HS-5 (cell line): ENCODE data around the gene PERM1.

Source experiments
- DNase-seq: peaks from one replicate; pipeline ENCODE4 v3.0.0-alpha.2; 2012; ENCODE audit warnings: low read depth

The PERM1 gene

GRCh38 chr1:945688-946556, 36.0 kb downstream of the PERM1 start:
- no peak for DNase-seq

DNA sequence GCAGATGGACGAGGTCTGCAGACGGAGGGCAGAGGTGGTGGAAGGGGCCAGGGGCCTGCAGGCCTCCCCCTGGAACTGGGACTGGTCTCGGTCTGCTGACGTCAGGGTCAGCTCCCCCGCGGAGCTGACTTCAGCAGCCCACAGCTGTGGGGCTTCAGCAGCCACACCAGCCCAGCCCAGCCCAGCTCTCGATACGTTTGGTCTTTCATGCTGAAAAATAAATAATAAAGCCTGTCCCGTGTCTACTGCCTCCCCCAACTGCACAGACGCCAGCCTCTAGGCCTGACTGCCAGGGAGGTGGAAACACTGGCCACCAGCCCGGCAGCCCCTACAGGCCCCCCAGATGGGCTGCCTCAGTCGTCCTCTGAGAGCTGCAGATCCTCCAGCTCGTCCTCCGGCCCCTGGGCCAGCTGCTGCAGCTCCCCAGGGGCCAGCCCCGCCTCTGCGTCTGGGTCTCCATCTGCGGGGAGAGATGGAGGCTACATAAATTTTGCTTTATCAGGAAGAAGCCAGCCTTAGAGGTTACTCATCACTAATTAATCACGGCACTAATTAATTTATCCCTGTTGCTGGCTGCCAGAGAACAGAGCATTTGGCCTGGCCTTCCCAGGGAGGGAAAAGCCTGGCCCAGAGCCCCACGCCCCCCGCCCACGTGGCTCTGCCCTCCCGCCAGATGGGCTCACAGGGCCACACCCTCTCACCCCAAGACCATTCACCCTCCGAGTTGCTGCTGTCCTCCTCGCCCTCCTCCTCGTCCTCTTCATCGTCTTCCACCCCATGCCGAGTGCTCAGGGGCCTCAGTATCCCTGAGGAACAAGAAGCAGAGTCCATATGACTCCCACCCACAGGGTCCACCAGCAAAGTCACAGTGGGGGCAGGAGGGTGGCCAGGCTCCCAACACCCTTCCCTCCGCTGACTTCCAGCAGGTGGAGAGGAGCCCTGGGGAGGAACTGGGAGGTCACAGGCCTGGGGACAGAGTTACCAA, 37.3 kb downstream of the PERM1 start:
- no peak for DNase-seq

DNA sequence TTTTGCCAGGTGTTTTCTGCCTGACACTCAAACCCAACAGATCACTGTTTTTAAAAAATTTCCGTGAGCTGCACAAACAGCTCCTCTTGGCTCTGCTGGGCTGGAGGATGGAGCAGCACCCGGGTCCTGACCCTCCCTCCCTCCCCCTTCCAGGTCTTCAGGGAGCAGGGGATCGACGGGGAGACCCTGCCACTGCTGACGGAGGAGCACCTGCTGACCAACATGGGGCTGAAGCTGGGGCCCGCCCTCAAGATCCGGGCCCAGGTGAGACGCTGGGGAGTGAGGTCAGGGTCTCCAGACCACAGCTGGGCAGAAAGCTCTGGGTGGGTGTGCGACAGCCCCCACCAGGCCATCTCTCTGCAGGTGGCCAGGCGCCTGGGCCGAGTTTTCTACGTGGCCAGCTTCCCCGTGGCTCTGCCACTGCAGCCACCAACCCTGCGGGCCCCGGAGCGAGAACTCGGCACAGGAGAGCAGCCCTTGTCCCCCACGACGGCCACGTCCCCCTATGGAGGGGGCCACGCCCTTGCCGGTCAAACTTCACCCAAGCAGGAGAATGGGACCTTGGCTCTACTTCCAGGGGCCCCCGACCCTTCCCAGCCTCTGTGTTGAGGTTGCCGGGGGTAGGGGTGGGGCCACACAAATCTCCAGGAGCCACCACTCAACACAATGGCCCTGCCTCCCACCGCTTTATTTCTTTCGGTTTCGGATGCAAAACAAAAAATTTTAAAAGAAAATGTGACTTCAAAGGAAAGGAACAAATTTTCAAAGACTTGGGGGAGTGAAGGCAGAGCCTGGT, 38.1 kb downstream of the PERM1 start:
- no peak for DNase-seq

- DNase-seq = no peak
Measured at GRCh38 chr1:942864-943533, 38.9 kb downstream of the PERM1 start.

DNA sequence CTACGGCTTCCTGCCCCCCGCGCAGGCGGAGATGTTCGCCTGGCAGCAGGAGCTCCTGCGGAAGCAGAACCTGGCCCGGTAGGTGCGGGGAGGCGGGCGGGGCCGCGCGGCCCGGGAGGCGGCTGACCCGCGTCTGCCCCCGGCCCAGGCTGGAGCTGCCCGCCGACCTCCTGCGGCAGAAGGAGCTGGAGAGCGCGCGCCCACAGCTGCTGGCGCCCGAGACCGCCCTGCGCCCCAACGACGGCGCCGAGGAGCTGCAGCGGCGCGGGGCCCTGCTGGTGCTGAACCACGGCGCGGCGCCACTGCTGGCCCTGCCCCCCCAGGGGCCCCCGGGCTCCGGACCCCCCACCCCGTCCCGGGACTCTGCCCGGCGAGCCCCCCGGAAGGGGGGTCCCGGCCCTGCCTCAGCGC, 39.5 kb downstream of the PERM1 start:
- DNase-seq = no peak

DNA sequence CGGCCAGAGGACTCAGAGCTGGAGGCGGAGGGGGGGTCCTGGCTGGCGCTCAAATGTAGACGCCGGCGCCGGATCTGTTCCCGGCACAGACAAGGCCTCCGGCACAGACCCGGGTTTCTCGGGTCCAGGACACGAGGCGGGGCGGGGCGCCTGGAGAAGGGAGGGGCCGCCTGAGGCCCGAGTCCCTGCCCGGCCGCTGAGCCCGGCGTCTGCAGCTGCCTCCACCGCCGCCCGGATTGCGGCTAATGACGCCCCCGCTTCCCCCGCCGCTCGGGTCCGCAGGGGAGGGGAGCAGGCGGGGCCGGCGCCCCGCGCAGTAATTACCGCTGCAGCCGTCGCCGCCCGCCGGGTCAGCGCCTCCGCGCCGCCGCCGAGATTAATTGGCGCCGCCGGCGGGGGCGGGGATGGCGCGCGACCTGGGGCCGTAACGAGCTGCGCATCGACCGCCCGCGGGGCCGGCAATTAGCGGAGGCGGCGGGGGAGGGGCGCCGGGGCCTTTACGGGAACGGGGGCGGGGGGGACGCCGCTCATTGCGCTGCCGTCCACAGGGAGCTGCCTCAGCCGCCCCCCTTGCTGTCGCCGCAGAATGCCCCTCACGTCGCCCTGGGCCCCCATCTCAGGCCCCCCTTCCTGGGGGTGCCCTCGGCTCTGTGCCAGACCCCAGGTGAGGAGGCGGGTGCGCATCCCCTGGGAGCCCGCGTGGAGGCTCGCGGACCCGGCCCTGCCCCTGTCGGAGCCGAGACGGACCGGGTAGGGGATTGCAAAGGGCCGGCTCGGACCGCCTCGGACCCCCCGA, 40.1 kb downstream of the PERM1 start:
- no peak for DNase-seq

DNA sequence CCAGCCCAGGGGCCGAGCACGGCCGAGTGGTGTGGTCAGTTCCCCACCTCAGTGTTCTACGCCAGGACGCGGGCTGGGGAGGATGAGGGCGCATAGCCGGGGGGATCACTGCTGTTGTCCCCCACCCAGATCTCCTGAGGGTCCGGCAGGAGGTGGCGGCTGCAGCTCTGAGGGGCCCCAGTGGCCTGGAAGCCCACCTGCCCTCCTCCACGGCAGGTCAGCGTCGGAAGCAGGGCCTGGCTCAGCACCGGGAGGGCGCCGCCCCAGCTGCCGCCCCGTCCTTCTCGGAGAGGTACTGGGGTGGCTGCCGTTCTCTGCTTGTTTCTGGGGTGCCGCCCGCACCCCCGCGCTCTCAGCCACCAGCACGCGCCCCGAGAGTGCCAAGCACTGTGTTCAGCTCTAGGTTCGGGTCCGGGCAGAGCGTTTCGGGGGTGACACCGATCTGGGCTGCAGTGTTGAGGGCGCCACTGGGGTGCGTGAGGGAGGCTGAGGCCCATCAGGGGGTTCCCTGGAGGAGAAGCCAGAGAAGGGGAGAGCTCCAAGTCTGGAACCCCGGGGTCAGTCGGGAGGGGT, 40.8 kb downstream of the PERM1 start:
- no peak for DNase-seq

DNA sequence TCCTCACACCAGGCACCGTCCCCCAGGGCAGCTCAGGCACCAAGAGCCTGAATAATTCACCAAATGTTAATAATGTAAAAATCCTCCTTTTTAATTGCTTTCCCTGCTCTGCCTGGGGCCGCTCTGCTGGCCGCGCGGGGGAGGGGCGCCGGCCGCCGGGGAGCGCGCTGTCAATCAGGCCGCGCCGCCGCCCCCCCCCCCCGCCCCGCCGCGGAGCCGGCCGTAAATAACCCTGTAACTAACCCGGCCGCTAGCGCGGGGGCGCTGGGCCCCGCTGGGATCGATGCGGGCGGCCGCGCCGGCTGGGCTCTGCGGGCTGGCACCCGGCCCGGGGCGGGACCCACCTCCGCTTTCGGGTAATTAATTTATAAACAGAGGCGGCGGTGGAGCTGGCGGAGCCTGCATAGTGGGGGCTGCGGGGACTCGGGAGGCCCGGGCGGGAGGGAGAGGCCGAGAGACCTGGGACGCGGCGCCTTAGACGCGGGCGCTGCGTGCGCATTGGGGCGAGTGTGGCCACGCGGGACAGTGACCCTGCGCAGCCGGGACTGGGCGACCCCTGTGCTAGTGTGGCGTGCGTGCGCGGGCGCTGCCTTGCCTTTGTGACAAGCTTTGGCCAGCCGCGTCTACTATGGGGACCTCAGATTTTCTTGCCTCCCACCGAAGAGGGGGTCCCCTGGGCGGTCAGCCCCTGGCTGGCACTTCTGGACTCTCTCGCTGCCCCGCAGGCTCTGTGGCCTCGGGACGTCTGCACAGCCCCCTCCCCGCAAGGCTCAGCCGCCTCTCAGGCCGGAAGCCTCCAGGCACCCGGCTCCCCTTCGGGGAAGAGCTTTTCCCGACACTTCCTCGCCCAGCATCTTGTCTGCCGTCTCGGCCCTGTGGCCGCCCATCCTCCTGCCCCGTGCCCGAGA, 41.5 kb downstream of the PERM1 start:
- DNase-seq = no peak

DNA sequence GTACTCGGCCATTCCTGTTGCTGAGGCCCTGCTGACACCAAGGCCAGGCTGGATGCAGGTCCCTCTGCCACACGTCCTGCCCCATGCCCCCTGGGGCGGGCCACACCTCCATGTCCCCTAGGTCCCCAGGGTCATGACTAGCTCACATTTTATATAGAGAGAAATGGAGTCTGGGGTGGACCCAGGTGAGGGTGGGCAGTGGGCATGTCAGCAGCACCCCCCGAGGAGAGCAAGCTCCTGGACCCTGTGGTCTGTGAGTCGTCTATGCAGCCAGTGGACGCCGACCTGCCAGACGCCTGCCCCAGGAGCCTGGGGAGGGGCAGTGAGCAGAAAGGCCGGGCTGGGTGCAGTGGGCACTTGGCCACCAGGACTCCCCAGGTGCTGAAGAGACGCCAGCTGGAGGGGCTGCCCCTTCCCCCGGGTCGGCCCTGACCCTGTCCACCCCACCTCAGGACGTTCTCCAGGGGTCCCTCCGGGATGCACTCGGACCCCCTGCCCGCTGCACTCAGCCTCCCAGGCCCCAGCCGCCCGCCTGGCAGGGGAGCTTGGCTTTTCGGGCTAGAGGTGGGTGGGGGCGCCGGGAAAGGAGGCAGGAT, 42.3 kb downstream of the PERM1 start:
- DNase-seq = no peak

- DNase-seq = no peak
Measured at GRCh38 chr1:938711-939489, 43.0 kb downstream of the PERM1 start.

DNA sequence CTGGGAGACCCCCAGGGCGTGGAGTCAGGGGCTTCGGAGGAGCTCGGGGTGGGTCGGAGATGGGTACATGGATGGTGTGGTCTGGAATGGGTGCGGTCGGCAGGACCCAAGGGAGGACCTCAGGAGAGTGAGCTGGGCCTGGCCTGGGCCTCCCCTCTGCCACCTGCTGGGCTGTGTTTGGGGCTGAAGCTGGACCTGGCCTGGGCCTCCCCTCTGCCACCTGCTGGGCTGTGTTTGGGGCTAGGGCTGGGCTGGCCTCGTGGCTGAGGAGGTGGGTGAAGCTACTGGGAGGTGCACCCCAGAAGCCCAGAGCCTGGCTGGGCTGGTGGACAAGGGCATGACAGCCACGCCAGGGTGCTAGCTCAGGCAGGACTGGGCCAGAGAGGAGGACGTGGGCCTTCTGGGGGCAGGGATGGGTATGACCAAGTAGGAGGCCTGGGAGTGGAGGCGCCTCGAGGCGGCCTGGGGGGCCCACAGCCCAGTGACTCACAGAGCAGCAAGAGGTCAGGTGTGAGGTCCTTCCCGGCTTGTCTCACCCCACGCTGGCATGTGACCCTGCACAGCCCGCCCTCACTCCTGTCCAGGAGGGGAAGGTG, 43.7 kb downstream of the PERM1 start:
- no peak for DNase-seq

DNA sequence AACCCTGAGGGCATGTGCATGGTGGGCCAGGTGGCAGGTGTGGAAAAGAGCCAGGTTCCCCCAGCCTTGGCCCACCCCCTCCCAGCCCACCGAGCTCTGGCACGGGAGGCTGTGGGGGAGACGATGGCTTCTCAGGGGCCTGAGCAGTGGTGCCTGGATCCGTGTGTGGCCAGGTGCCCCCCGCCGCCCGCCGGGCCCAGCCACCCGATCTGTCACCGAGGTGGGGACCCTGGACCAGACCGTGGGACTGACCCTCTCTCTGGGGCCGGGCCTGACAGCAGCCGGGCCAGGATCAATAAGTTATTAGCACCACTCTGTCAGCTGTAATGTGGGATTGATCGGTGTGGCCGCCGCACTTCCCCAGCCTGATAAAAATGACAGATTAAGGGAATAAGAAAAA, 44.4 kb downstream of the PERM1 start:
- no peak for DNase-seq

GRCh38 chr1:936348-937264, 45.3 kb downstream of the PERM1 start:
- no peak for DNase-seq

GRCh38 chr1:935751-936231, 46.1 kb downstream of the PERM1 start:
- DNase-seq = no peak

- DNase-seq = no peak
Measured at GRCh38 chr1:934991-935750, 46.7 kb downstream of the PERM1 start.

GRCh38 chr1:933603-933940, 48.3 kb downstream of the PERM1 start:
- no peak for DNase-seq
